GM18499 (cell line): ENCODE results near the gene TTC21B.

Source experiments
- ATAC-seq: cut with Tn5 transposase; IDR thresholded peaks from one replicate; pipeline ENCODE4 v1.9.1; 2021; ENCODE audit warnings: moderate number of reproducible peaks; ENCODE audit not compliant: insufficient read depth, unreplicated experiment

Gene TTC21B

DNA sequence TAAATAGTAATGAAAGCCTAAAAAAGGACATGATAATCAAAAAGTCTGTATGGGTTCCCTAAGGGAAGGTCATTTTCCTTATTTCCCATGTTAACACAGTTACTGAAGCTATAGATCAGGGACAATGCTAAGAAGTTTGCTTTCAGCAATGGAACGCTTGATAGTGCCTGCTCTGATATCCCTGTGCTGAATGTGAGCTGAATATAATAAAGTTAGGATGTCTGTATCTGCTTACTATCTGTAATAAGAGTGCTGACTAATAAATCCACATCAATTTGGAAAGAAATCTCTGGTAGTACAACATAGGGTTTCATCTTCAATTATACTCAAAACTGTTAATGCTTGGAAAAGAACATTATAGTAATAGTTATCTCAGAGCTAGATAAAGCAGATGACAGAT, 25.8 kb downstream of the TTC21B start:
- ATAC-seq, result no peak

DNA sequence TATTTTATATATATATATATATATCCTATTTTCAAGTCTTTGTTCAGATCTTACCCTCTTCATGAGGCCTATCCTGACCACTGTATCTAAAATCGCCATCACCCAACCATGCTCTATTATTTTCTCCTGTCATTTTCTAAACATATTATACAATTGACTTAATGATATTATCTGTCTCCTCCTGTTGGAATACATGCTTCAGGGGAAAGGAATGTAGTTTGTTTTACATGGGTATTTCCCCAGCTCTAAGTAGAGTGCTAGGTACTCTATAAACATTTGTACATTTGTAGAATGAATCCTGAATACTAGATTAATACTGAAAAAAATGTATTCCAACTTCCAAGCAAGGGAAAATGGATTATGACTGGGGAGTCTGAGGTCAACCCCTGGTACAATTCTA, 26.2 kb downstream of the TTC21B start:
- no peak for ATAC-seq

DNA sequence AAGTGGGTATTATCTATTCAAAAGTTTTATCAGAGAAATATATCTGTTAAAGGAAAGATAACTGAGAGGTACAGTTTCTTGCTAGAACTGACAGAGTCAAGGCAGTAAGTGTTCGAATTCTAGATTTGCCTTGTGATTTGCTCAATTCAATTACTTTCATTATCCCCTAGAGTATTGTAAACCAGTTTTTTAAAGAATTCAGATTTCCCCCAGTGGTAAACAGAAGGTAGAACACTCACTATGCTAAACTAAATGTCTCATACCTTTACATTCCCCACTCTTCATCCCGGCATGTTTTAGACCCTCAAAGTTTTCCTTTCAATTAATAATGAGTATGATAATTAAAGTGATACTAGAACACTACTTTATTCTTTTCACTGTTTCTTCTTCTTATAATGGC, 28.6 kb downstream of the TTC21B start:
- no peak for ATAC-seq

DNA sequence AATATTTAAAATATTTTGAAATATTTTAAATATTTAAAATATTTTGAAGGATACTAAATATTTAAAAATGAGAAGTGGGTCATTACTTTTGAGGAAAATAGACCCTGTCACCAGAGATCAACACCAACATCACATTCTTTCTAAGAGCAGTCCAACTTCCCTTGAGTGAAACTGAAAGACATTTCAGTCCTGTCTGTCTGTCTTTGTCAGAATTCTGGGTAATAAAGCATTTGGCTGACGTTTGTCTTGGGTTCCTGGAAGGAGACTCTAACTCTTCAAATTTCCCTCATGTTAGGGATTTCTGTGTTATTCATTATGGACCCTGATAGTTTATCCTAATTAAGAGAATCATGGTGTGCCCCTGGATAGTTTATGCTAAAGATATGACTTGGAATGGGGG, 32.8 kb downstream of the TTC21B start:
- no peak for ATAC-seq

DNA sequence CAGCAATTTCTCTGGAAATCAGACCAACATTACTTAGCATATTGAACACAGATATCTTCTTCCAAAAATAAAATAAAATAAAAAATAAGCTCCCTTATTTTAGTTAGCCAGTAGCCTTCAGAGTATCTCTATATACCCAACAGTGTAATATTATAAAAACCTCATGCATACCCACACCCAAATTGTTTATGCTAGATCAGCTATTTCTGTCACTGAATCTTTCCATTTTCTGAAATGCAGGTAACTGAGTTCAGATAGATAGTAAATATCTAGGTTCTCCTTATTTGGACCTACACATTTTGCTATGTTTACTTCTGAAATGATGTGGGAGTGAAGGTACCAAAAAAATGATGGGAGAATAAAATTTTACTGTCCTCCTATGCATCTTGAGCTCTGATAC, 39.9 kb downstream of the TTC21B start:
- ATAC-seq, result no peak

DNA sequence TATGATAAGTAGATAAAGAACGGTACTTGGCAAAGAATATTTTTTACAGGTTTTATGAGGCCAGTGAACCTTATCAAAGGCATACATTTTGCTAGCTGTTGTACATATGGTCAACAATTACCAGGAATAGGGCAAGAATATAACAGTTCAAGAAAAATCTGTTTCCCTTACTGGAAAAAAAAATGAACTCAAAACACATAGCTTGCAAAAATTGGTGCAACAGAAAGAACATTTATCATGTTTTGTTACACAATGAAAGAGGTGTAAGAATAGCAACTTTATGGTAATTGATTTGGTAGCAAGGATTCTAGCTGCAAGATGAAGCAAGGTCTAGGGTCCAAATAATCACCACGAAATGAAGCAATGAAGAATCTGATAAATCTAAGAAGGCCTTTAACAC, 41.6 kb downstream of the TTC21B start:
- ATAC-seq, result no peak

DNA sequence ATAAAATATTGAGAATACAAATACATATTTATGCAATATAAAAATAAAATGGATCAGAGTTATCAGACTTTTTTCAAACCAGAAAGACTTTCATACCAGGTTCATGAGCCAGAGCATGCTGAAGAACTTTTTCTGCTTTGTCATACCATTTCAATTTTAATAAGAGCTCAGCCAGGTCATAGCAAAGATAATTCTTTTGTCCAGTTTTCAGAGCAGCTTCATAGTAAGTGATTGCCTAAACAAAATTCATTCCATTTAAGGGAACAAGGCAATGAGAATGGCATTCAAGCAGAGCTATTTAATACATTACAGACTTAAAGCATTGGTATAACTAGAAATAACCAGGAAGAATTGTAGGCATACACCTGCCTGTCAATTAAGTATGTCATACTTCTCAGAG, 42.3 kb downstream of the TTC21B start:
- no peak for ATAC-seq

DNA sequence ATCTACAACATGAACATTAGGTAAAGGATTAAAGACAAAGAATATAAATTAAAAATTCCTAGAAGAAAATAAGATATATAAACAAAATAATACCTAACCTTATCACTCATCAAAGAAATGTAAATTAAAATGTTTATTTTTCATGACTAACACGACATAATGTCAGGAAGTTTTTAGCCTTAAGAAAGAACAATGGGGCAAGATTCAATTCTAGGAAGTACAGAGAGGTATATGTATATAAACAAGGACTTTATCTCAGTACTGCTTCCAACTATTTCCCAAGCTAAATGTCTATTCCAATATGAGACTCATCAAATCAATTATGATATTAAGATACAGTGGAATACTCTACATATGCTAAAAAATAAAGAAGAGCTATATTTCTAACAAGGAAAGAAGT, 44.1 kb downstream of the TTC21B start:
- ATAC-seq, result no peak

DNA sequence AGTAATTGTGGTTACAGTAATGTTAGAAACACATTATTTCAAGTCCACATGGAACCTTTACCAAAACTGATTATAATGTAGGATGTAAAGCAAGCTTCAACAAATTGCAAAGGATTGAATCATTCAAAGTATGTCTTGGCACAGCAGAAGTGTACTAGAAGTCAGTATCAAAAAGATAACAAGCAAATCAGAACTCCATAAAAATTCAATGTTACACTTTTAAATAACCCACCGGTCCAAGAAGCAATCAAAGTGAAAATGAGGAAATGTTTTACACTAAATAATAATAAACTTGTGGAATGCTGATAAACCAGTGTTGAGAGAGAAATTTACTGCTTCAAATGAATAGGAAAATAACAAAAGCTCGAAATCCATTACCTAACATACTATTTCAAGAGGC, 47.7 kb downstream of the TTC21B start:
- ATAC-seq, result no peak

DNA sequence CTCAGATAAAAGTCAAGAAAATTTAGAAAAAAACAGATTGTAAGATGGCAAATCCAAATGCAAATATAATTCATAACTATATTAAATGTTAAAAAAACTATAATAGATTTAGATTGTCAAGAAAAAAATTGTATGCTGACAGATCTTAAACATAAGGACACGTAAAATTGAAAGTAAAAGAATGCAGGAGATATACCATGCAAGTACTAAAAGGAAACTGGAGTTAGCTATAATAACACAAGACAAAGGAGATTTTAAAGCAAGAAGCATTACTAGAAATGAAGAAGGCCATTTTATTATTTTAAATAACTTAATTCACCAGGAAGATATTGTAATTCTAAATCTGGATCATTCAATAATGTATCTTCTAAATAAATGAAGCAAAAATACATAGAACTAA, 48.3 kb downstream of the TTC21B start:
- no peak for ATAC-seq

DNA sequence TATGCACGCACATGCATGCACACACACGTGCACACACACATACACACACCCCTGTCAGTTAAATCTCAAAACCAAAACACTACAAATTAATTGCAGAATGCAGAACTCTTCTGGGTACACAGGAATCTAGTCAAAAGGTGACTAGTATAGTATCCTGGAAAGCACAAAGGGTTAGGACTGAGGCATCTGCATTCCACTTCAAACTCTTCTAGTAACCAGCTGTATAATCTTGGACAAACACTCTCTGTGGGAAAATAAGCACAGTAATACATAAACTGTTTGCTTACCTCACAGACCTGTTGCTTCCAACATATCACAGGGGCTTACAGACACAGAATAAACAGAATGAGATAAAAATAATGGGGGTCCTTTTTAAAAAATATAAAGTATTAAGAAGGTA, 49.1 kb downstream of the TTC21B start:
- no peak for ATAC-seq

DNA sequence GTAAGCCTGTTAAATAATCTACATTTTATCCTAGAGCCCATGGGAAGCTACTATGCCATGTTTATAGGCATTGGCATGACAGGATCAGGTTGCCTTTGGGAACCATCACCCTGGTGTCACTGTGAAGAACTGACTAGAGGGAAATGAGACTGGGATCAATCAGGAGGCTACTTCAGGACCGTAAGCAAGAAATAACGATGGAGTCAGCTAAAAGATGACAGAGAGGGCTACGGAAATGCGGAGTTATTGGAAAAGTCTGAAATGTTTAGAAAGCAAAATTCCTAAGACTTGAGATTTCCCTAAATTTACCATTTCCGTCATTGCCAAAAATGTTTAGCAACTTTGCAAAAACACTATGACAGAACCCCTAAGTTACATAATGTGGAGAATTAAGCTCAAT, 50.2 kb downstream of the TTC21B start:
- ATAC-seq, result no peak

DNA sequence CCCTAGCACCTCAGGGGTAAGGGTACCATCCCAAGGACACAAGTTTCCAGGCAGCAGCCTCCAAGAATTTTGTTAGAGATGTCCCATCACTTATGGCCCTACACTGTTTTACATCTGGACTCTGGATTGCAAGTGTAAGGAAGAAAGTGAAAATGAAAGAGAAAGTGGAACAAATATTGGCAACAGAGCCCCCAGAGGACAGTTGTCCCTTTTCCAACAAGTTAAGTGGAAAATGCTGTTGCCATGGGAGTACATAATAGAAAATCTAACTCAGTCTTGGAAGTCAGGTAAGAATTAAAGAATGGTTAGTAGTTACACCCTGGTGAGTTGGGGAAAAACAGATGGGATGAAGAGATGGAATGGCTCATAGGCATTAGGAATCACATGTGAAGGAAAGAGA, 50.6 kb downstream of the TTC21B start:
- ATAC-seq, result no peak

DNA sequence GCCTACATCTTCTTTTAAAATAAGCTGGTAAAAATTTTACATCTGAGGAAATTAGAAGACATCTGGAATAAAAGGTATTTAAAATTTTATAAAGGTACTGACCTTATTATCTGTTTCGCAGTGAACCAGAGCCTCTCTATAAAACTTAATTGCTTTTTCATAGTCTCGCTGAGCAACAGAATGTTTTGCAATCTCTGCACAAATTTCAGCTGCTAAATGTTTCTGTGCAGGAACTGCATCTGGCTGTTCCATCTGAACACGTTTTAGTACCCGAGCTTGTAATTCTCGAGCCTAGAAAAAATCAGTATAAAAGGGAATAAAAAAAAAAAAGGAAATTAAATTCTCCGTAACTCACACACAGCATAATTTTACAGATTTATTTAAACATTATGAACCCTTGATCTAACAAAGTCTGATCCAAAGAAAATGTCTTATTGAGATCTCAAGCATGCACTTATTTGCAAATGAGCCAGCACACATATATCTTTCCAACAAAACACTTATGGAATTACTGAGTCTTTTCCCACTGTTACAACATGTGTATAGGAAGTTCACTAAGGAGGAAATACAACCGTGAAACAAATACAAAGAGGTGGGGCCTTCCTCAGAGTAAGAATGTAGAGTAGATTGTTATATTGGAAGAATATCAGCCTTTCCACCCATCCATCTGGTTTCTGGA, 51.8 kb downstream of the TTC21B start:
- no peak for ATAC-seq

DNA sequence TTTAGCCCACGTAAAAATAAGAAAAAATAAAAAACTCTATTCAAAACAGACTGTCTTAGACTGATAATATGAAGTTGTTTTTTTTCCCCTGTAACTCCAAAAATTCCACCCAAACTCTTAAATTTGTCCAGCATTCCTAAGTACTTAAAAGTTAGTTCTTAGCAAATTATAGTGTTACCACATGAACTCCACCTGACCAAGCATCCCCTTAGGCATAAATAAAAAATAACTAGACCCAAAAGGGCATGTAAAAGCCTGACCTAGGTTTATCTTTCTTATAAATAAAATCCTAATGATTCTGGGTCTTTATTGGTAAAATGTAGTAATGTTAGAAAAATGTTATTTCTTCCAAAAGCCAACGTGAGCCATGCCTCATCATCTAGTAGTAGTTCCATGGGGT, 54.3 kb downstream of the TTC21B start:
- ATAC-seq, result no peak

DNA sequence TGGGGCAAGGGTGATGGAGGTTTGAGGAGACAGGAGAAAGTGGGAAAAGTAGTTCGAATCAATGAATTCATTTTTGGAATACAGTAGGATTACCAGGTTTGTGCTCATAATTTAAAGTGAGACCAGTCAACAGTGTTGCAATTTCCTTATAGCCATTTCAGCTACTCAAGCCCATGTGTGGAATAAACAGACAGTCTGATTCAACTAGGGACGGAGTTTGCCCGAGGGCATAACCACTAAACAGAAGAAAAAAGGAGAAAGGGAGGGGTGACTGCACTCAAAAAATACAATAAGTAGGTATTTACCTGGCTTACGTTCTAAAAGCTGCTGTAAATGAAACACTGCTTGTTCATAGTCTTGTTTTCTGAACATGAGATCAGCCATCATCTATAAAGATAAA, 55.2 kb downstream of the TTC21B start:
- ATAC-seq, result no peak

DNA sequence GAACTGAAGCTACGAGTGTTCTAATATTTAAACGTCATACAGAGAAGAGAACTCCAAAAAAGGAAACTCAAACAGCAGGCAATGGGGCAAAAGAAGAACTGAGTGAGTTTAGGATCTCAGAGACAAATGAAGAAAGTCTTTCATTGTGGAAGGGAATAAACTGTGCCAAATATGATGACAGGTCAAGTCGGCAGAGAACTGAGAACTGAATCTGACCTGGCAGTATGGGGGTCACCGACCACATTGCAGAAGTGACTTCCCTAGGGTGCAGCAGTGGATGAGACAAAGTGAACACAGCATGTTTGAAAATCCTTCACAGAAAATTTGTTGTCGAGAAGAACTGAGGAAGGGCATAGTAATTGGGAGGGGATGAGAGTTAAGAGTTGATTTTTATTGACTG, 55.9 kb downstream of the TTC21B start:
- peak; percentile 62 for ATAC-seq

DNA sequence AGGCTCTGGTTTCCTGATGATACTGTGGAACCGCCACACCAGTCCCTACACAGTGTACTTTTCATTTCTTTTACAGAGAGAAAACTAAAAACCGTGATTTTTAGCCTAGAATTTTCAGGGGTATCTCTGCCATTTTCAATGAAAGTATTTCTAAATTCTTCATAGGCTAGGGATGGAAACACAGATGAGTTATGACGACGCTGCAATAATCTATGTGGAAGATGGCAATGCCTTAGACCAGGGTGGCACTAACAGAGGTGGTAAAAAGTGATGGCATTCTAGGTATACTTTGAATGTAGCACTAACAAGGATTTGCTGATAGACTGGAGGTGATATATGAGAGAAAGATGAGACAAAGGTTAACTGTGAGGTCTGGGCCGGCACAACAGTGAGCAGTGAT, 56.5 kb downstream of the TTC21B start:
- no peak for ATAC-seq

DNA sequence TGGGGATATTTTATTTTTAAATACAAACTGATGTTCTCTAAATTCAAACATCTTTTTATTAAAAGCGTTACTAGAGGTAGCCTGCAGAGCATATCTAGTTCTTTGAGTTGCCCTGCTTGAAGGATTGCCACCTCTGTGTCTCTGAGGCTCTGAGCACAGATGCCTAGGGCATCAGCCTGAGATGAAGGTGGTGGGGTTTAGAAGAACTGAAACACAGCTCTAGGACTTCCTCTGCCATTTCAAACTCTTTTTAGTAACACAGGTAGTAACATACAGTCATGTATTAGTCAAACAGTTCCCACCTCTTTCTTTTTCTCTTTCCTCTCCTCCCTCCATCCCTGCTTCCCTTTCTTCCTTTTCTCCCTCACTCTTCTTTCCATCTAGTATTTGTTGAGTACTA, 57.6 kb downstream of the TTC21B start:
- ATAC-seq, result peak; percentile 83

DNA sequence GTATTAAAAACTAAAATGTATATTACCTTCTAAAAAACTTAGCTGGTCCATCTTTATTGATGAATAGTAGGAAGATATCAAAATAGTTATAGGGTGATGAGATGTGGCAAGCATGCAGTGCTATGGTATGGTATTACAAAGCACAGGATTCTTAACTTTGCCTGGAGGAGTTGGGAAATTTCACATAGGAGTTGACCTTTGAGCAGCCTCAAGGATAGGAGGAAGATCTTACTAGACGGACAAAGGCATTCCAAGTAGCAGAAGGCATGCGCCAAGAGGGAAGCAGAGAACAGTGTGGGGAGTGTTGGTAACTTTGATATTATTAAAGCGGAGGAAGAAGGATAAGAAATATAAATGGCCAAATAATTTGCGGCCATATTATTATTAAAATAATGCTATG, 60.0 kb downstream of the TTC21B start:
- ATAC-seq, result no peak

DNA sequence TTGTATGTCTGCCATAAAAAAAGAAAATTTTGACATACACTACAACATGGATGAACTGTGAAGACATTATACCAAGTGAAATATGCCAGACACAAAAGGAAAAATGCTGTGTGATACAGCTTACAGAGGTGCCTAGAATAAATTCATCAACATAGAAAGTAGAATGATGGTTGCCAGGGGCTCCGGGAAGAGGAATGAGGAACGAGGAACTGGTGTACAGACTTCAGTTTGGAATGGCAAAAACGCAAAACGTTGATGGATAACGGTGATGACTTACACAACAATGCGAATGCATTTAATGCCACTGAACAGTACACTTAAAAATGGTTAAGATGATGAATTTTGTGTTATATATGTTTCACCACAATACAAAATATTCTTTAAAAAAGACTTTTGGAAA, 61.0 kb downstream of the TTC21B start:
- ATAC-seq, result no peak

DNA sequence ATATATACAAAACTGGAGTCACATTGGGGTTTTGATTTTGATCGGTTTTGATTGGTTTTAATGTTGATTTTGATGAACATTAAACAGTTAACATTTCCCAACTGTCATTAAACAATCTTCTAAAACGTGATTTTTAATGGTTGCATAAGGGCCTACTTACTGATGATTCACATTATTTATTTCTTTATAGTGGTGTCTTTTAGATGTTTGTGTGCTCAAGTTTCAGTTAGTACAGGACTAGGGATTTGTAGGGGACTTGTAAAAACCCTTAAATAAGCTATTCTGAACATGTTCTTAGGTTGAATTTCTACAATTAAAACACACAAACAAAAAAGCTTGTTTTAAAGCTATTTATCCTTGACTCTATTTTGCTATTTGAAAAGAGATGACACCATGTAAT, 61.6 kb downstream of the TTC21B start:
- no peak for ATAC-seq

DNA sequence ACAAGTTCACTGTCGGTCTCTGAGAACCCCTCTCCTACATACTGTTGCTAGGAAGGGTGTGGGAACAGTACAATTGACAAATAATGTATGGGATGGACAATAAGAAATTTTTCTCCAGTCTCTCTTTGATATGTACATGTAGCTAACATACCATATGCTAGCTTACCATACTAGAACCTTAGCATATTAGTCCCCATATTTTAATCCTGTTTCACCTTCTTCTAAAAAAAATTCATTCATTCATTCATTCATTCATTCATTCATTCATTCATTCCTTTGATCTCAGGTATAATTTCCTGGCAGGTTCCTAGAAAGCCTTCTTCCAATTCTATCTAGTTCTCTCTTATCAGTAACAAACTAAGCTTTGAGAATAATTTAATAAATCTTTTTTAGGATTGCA, 62.2 kb downstream of the TTC21B start:
- ATAC-seq, result no peak
